VCaP (cell line): Measurements from ENCODE around the gene LEF1.

Experiments used
- H3K27ac ChIP-seq: fragments of 450-650 bp; 2 replicates; pipeline ENCODE4 v1.5.1; 2017
- TF ChIP-seq, protein P1 (sequence below): fragments of 450-650 bp; conservative IDR thresholded peaks from 2 replicates; pipeline ENCODE4 v1.5.1; 2017; ENCODE audit warnings: mild to moderate bottlenecking, moderate library complexity

Gene LEF1

DNA sequence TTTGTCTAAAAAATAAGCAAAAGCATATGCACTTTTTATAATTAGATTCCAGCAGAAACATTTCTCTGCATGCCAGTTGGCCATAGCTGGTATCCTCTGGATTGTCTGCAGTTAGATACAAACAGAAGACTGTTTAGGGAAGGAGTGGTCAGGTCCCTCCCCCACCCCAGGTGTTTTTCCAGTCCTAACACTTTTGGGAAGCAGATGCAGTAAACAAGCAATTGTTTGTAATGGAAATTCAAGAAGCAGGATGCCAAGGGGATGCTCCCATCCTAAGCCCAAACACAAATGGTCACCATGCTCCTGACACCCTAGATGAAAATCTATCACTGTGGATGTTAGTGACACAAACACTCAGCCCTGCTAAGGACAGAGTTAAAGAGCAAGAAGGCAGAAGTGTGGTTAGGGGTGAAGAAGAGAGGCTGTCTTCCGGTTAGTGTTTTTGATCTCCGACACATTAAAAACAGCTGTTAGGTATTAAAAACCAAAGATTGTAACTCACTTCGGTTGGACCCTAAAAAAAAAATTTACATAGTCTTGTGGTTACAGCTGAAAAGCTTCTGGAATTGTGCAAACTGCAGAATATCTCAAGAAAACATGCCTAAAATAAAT is 7.9 kb downstream of the LEF1 start:
- no peak overlapping the region for H3K27ac ChIP-seq

DNA sequence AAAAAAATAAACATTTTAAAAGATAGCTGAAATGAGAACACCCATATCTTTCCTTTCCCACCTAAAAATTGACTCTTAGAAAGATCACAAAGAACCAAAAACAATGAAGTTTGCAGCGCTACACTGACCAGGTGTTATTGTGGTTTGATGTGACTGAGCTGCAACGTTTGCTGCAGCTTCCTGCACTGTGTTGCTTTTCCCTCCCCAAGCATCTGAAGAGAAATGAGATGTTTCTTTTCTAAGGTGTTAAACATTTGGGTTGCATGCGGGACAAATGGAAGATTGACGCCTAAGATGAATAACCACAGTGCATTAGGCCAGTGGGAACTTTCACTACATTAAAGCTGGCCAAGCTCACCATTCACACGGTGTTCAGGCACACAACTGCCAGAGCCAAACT is 8.9 kb downstream of the LEF1 start:
- TF ChIP-seq, protein P1, sequence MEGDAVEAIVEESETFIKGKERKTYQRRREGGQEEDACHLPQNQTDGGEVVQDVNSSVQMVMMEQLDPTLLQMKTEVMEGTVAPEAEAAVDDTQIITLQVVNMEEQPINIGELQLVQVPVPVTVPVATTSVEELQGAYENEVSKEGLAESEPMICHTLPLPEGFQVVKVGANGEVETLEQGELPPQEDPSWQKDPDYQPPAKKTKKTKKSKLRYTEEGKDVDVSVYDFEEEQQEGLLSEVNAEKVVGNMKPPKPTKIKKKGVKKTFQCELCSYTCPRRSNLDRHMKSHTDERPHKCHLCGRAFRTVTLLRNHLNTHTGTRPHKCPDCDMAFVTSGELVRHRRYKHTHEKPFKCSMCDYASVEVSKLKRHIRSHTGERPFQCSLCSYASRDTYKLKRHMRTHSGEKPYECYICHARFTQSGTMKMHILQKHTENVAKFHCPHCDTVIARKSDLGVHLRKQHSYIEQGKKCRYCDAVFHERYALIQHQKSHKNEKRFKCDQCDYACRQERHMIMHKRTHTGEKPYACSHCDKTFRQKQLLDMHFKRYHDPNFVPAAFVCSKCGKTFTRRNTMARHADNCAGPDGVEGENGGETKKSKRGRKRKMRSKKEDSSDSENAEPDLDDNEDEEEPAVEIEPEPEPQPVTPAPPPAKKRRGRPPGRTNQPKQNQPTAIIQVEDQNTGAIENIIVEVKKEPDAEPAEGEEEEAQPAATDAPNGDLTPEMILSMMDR, result no peak
- H3K27ac ChIP-seq, result no peak overlapping the region

More for the DNA sequence above, 7.9 kb downstream of the LEF1 start:
- TF ChIP-seq, protein P1, result no peak

DNA sequence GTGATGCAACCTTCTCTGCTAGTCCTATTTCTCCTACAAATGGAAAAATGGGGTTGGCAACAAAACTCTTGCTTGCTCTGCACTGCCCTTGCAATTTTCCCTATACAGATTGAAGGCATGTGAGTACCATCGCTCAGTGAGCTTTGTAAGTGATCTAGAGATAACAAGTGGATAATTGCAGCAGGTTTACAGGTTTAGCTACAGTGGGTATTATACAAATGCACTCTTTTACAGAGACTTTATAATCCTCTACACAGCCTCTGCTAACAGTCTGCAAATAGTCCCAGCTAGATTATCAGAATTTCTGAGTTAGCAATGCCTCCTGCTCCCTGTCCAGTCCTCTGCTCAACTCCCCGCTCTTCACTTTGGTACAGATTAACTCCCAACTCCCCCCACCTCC is 11.1 kb downstream of the LEF1 start:
- TF ChIP-seq, protein P1, result no peak
- peak overlapping the region; percentile 35 for H3K27ac ChIP-seq

DNA sequence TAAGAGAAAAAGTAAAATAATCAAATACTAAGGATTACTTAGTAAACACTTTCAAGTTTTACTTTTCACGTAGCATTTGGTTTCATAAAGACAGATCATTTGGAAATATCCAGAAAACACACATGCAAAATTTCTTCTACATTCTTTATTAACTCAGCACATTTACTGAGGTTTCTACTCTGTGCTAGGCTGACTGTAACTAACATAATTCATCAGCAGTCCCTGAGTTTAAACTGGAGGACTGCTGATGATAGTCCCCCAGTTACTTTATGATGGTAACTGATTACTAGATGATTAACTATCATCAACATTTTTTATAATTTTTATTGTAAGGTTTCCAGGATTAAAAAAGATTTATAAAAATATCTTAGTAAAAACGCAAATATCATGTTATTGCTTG is 12.3 kb downstream of the LEF1 start:
- 0 out of 2 replicates have a peak overlapping the region, but pooled peaks have one; percentile 28 for H3K27ac ChIP-seq
- TF ChIP-seq, protein P1, result no peak

DNA sequence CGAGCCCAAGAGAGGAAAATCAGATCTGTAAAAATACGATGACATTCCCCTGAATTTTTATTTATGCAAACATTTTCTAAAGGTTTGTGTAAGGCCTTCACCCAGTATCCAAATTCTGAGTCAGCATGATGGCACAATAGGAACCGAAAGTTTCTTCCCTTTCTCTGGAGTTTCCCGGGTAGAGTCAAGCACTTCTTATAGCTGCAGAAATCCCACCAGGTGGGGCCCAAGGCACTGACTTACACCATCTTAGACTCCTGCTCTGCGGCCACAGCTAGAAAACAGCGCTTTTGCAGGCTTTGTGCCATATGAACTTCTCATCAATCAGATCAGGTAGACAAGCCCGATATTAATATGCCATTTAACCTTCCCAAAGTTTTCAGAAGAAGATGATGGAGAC is 13.4 kb downstream of the LEF1 start:
- peak overlapping the region; percentile 28 for H3K27ac ChIP-seq
- TF ChIP-seq, protein P1, result no peak; the same call in 1 of the 2 replicates

DNA sequence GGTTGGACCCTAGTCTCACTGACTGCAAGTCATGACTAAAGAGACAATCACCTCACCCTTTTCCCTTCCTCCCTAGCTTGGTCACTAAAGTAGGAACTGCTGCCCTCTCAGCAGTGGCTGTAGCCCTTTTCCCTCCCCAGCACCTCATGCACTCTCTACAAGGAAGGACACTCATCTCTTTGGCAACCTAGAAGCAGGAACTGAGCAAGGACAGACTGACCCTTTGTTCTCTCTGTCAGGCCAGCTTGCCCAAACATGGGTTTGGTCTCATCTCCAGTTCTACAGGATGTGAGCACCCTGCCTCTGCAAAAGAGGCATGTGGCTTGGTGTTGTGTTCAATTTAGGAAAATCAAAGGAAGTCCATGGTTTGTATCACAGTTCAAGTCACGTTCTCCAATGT is 15.8 kb downstream of the LEF1 start:
- TF ChIP-seq, protein P1, result no peak

DNA sequence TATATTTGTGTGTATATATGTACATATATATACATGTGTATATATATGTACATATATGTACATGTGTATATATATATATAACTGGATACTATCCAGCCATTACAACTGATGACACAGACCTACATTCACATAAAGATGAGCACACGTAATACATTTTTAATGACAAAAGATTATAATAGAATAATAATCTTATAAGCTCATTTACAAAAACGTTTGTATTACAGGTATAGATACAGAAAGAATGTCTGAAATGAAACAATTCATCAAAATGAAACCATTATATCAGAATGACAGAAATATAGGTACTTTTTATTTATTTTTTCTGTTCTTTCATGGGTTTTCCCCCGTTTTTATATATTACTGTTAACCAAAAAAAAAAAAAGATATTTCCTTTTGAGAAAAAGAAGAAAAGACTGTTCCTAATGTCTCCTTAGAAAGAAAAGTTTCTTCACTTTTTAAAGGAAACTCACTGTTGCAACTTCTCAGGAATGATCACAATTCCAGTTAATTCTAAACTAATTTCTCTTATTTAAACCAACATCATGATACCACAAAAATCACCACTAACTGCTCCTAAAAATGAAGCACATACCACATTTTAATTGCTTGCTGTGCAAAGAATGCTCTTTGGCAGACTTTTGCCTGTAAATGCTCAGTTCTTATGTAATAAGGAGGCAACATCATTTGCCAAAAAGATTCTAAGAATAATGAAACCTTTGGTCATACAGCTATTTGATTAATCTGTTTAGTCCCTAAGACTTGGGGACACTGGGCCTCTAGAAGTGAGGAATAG is 18.9 kb downstream of the LEF1 start:
- TF ChIP-seq, protein P1, result no peak
- no peak overlapping the region for H3K27ac ChIP-seq

More for the DNA sequence above, 15.8 kb downstream of the LEF1 start:
- H3K27ac ChIP-seq, result peak overlapping the region; percentile 21; the same call in 1 of the 2 replicates
